Adrenal gland (tissue), 12 donors: ENCODE data around the gene RPS15. TPM values are rescaled to one million over a fixed set of nuclear protein-coding genes. Genes with fewer than 3 reads are reported as not detected.

Experiments
- DNase-seq, 7 donors: peaks; one replicate each; pipeline ENCODE4 v3.0.0-alpha.2; 2019 to 2020
- H3K27ac ChIP-seq, 5 donors: fragments of 200-600 bp; sonication (generic) in 4 of 5; 1 replicate in 3 of 5; 2 replicates in 2 of 5; pipeline versions ENCODE4 v1.5.1 to v1.8.0; 2016 to 2020; ENCODE audit warnings: mild to moderate bottlenecking in 1 of 5
- H3K27me3 ChIP-seq: fragments of 200-600 bp; 2 replicates; pipeline ENCODE4 v1.8.0; 2021
- H3K36me3 ChIP-seq, 2 donors: fragments of 200-600 bp; replicated peaks in 1 of 2; 1 replicate in 1 of 2; 2 replicates in 1 of 2; pipeline versions ENCODE4 v1.5.1 to v1.8.0; 2018 to 2022
- H3K4me1 ChIP-seq, 2 donors: fragments of 200-600 bp; replicated peaks in 1 of 2; 1 replicate in 1 of 2; 2 replicates in 1 of 2; pipeline versions ENCODE4 v1.5.1 to v1.8.0; 2018 to 2021
- H3K4me3 ChIP-seq, 4 donors: fragments of 200-600 bp; sonication (generic) in 3 of 4; one replicate each; pipeline ENCODE4 v1.5.1; 2016 to 2018
- H3K9me3 ChIP-seq, 3 donors: fragments of 200-600 bp; sonication (generic) in 1 of 3; replicated peaks in 1 of 3; 1 replicate in 2 of 3; 2 replicates in 1 of 3; pipeline versions ENCODE4 v1.5.1 to v1.8.0; 2016 to 2021
- POLR2A ChIP-seq, 2 donors: fragments of 450-650 bp; IDR thresholded peaks; one replicate each; pipeline ENCODE4 v1.6.1; 2017; ENCODE audit warnings: antibody characterized with exemption in 2 of 2, mild to moderate bottlenecking in 2 of 2, moderate library complexity in 1 of 2
- WGBS, 4 donors: extraction: QIAGEN DNeasy Blood & Tissue Kit in 2 of 4; methylation state at CpG; one replicate each; pipeline versions ENCODE4 v1.1.5 to v1.1.7; 2013 to 2017; 5-methylcytosine and 5-hydroxymethylcytosine counted together
- intact Hi-C, 2 donors: fragments of 100-400 bp; cut with DNase I; formaldehyde crosslinking; loops; one replicate each; pipeline versions ENCODE4 v1.14.1 to v1.15.0; 2022 to 2023
- polyA plus RNA-seq, 3 donors: library from polyadenylated mRNA; stranded (reverse); fragments of 200-250 nt in 2 of 3; fragments of 350-450 nt in 1 of 3; fragmentation: Illumina TruSeq in 1 of 3; extraction: RNeasy Lipid Tissue Mini Kit (QIAGEN cat#74804) in 1 of 3; gene quantifications; one replicate each; pipeline ENCODE4 v1.2.3, GENCODE V29; 2013 to 2014
- total RNA-seq, 9 donors: library from RNA; depleted of rRNA in 4 of 9; stranded (reverse); fragments of >200 nt in 4 of 9; fragments of 120-200 nt in 1 of 9; fragmentation: NEBNext Ultra II Directional in 1 of 9; extraction: Animal tissue kit (Norgen Biotek cat#: 25700) in 1 of 9; gene quantifications; one replicate each; pipeline versions ENCODE4 v1.1.0 to v1.2.4, GENCODE V29; 2013 to 2023
- TF ChIP-seq, protein P1 (sequence below), 6 experiments: fragments of 450-650 bp in 4 of 6; fragments of 200-600 bp in 2 of 6; sonication (generic) in 1 of 6; IDR thresholded peaks; 1 replicate in 5 of 6; 2 replicates in 1 of 6; pipeline versions ENCODE4 v1.5.1 to v1.8.0; 2016 to 2021; ENCODE audit warnings: antibody characterized with exemption in 6 of 6, mild to moderate bottlenecking in 2 of 6, moderate library complexity in 1 of 6
- donor health status: healthy with polysubstance abuse.
- donor health status: Bipolar disorder and iron deficiency.
- donor health status: DM: yes; HTN: yes; CAD: no.
- donor health status: DM: no; HTN: no; CAD: no.
- donor health status: DM: no; HTN: no; CAD: no.
- donor health status: DM: yes; HTN: yes; CAD: no.

Gene RPS15
- total and polyA plus RNA-seq, 12 donors, result 471 to 4,071 (median 1,829) TPM

DNA sequence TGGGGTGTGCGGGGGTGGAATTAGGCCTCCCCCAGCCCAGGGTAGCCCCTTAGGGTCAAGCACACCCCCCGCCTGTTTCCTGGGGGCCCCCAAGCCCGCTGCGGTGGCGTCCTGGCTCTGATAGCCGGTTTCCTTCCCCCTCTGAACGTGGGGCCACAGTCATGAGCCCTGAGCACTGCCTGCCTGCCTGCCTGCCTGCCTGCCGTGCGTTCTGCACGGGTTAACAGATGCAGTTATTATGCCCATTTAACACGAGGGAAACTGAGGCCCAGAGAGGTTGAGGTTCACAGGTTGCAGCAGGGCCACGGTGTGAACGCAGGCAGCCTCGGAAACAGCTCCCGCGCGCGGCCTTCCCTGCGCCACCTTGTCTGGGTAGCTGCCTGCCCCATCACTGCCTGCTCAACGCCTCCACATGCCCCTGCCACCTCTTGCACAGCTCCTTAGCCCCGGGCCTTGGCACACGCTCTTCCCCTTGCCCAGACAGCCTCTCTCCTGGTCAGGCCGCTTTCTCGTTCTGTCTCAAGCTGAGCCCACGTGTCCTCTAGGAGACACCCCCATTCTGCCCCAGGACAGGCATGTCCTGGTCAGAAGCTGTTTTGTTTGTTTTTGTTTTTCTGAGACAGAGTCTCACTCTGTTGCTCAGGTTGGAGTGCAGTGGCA is 35.7 kb upstream of the RPS15 start:
- H3K27me3 ChIP-seq, result no peaks in the 10 kb centered on the region
- TF ChIP-seq, protein P1, sequence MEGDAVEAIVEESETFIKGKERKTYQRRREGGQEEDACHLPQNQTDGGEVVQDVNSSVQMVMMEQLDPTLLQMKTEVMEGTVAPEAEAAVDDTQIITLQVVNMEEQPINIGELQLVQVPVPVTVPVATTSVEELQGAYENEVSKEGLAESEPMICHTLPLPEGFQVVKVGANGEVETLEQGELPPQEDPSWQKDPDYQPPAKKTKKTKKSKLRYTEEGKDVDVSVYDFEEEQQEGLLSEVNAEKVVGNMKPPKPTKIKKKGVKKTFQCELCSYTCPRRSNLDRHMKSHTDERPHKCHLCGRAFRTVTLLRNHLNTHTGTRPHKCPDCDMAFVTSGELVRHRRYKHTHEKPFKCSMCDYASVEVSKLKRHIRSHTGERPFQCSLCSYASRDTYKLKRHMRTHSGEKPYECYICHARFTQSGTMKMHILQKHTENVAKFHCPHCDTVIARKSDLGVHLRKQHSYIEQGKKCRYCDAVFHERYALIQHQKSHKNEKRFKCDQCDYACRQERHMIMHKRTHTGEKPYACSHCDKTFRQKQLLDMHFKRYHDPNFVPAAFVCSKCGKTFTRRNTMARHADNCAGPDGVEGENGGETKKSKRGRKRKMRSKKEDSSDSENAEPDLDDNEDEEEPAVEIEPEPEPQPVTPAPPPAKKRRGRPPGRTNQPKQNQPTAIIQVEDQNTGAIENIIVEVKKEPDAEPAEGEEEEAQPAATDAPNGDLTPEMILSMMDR (IDR thresholded peaks at IDR 0.05), result no peak
- TF ChIP-seq POLR2A (IDR thresholded peaks at IDR 0.05), result no peak
- H3K36me3 ChIP-seq, result no peaks in the 10 kb centered on the region
- intact Hi-C loops, result no loop called here
- no peak overlapping the region for H3K4me3 ChIP-seq
- 50 to 62% (median 54%) methylated on average over 7 to 25 of the region's 25 CpGs for WGBS, 4 donors
- no peaks in the 10 kb centered on the region for H3K9me3 ChIP-seq
- no peak for DNase-seq
- no peak overlapping the region for H3K27ac ChIP-seq
- H3K4me1 ChIP-seq, result peaks cover 10 to 19% of the 10 kb centered on the region in 2 donors

GRCh38 chr19:1406774-1407527 is 31.2 kb upstream of the RPS15 start:
- Histone ChIP-seq H3K9me3 (no peaks in the 10 kb centered on the region), H3K27ac (peak overlapping the region in 3 of 5 donors; percentile 94 to 99 (median 94)), H3K4me3 (peak overlapping the region in 2 of 4 donors; percentile 9 to 99), H3K4me1 (peaks cover 28 to 30% of the 10 kb centered on the region in 2 donors), H3K27me3 (no peaks in the 10 kb centered on the region), H3K36me3 (no peaks in the 10 kb centered on the region)
- TF ChIP-seq POLR2A (IDR thresholded peaks at IDR 0.05), result peak; percentile 37 to 62
- TF ChIP-seq, protein P1 (IDR thresholded peaks at IDR 0.05), result peak in 5 of 6 experiments; percentile 42 to 65 (median 45)
- peak; percentile 98 to 99 (median 99) for DNase-seq
- 0 to 1% (median 0%) methylated on average over 3 to 72 of the region's 72 CpGs for WGBS, 4 donors
- intact Hi-C loops, result no loop called here

GRCh38 chr19:1407528-1408299 is 30.5 kb upstream of the RPS15 start, which contains the start of gene DAZAP1:
Gene DAZAP1 (plus strand): TSS chr19:1407586. CDS start chr19:1407774, 188 bp downstream.
- TF ChIP-seq POLR2A (IDR thresholded peaks at IDR 0.05), result peak; percentile 60 to 67
- TF ChIP-seq, protein P1 (IDR thresholded peaks at IDR 0.05), result no peak
- peak within 1 kb of the TSS; percentile 40 to 99 (median 78) for H3K4me3 ChIP-seq
- peaks cover 0 to 3% of the 10 kb centered on the region in 2 donors for H3K36me3 ChIP-seq
- WGBS, 4 donors, result 0% methylated on average over 82 to 109 of the region's 121 CpGs; no CpG with 5 or more reads in 2 of the 4 donors
- H3K27ac ChIP-seq, result peak within 1 kb of the TSS; percentile 40 to 99 (median 94)
- DNase-seq, result peak in 1 of 7 donors; percentile 46
- no peaks in the 10 kb centered on the region for H3K27me3 ChIP-seq
- H3K4me1 ChIP-seq, result peaks cover 28 to 38% of the 10 kb centered on the region in 2 donors
- intact Hi-C loops, result no loop called here
- H3K9me3 ChIP-seq, result no peaks in the 10 kb centered on the region
